Endometrium (tissue), 2 donors: ENCODE measurements around the gene DTNA.

Experiments used
- FAIRE-seq: peaks from 2 replicates; lab custom pipeline; 2012; peaks lifted over from hg19 to GRCh38; lab: Jason Lieb, UNC
- donor health status: control.
- donor health status: control.

The DTNA gene

GRCh38 chr18:34772887-34773286 is 62.8 kb downstream of the DTNA start:
- FAIRE-seq: no peak

- peak; percentile 66 for FAIRE-seq
These were observed 63.3 kb downstream of the DTNA start for GRCh38 chr18:34773378-34773777.

GRCh38 chr18:34773961-34774766 is 64.1 kb downstream of the DTNA start:
- FAIRE-seq: no peak

GRCh38 chr18:34775461-34775860 is 65.4 kb downstream of the DTNA start:
- FAIRE-seq: no peak

GRCh38 chr18:34779112-34779511 is 69.0 kb downstream of the DTNA start:
- FAIRE-seq: no peak

- FAIRE-seq: no peak
These were observed 70.8 kb downstream of the DTNA start for GRCh38 chr18:34780856-34781255.

GRCh38 chr18:34783501-34783900 is 73.4 kb downstream of the DTNA start:
- no peak for FAIRE-seq

GRCh38 chr18:34786162-34786741 is 76.2 kb downstream of the DTNA start:
- FAIRE-seq: no peak

- FAIRE-seq: peak; percentile 82
These were observed 77.9 kb downstream of the DTNA start for GRCh38 chr18:34787931-34788532.

- FAIRE-seq: no peak
These were observed 79.8 kb downstream of the DTNA start for GRCh38 chr18:34789768-34790344.

- FAIRE-seq: no peak
These were observed 84.2 kb downstream of the DTNA start for GRCh38 chr18:34794348-34794747.

- no peak for FAIRE-seq
These were observed 85.1 kb downstream of the DTNA start for GRCh38 chr18:34795070-34795732.

GRCh38 chr18:34796035-34796657 is 86.0 kb downstream of the DTNA start:
- no peak for FAIRE-seq

- FAIRE-seq: no peak
These were observed 89.2 kb downstream of the DTNA start for GRCh38 chr18:34799291-34799690.

GRCh38 chr18:34800381-34800780 is 90.3 kb downstream of the DTNA start:
- FAIRE-seq: no peak

- FAIRE-seq: no peak
These were observed 91.7 kb downstream of the DTNA start for GRCh38 chr18:34801774-34802173.

GRCh38 chr18:34802959-34803358 is 92.9 kb downstream of the DTNA start:
- no peak for FAIRE-seq

- FAIRE-seq: no peak
These were observed 93.8 kb downstream of the DTNA start for GRCh38 chr18:34803877-34804400.

GRCh38 chr18:34805103-34805877 is 95.2 kb downstream of the DTNA start:
- FAIRE-seq: no peak

GRCh38 chr18:34805878-34806351 is 95.8 kb downstream of the DTNA start:
- no peak for FAIRE-seq

GRCh38 chr18:34806527-34806926 is 96.4 kb downstream of the DTNA start:
- no peak for FAIRE-seq
